Measurements from ENCODE around the gene CHD6.

DNA sequence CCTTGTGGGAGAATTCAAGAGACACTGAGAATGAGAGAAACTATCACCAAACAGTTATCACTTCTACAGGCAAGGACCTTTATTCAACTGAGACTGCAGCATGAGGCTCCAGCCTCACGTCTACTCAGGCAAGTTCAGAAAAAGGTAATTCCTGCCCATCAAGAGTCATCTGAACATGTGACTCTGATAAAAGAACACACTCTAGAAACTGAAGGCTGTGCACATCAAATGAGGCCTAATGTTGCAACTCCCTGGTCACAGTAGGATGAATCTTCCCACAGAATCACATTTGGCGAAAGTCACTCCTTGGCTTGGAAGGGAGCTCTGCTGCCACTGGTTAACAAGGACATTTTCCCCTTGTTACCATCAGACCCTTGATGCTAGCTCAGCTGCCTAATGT, 180.3 kb downstream of the CHD6 start:
- TF ChIP-seq GATA1 (IDR thresholded peaks at IDR 0.05; ENCODE audit: low read depth, low read length) (no peak), POLR2A (IDR thresholded peaks at IDR 0.05; ENCODE audit: low read length) (no peak)

Data from erythroblast (primary cell).